ENCODE measurements around the gene INAFM1. TPM values are rescaled to one million over a fixed set of nuclear protein-coding genes. Genes with fewer than 3 reads are reported as not detected.

INAFM1 gene
- total RNA-seq, 1 experiment from 2014 or later: 13.5 TPM

GRCh38 chr19:47241919-47242577 lies 32.6 kb upstream of the INAFM1 start:
- no TSS peak for BruUV-seq (replicated peaks)
- Histone ChIP-seq H3K4me1 (replicated peaks; ENCODE audit: insufficient read depth) (peaks cover 26% of the 10 kb centered on the region), H3K79me2 (ENCODE audit: low read depth) (no peaks in the 10 kb centered on the region), H2AFZ (no peak overlapping the region), H4K20me1 (ENCODE audit: insufficient read depth) (no peaks in the 10 kb centered on the region), H3F3A (ENCODE audit: insufficient read depth, low read depth) (peaks cover 53% of the 10 kb centered on the region), H3K27ac (no peak overlapping the region), H3K9me3 (ENCODE audit: insufficient read depth, low read depth) (no peaks in the 10 kb centered on the region), H3K27me3 (ENCODE audit: insufficient read depth, low read depth) (no peaks in the 10 kb centered on the region), H3K9me2 (ENCODE audit: insufficient read depth) (no peaks in the 10 kb centered on the region), H3K4me2 (peak overlapping the region; percentile 84), H3K4me3 (0 out of 2 replicates have a peak overlapping the region, but pooled peaks have one; percentile 44), H3K36me3 (ENCODE audit: low read depth) (no peaks in the 10 kb centered on the region)
- TF ChIP-seq CTCF (conservative IDR thresholded peaks at IDR 0.05) (no peak), EZH2 (IDR thresholded peaks at IDR 0.05; ENCODE audit: low read depth) (no peak)
- intact Hi-C loops (cut with micrococcal nuclease; ENCODE audit: unreplicated experiment): loop anchor here (2.0 to 5.0 kb wide), 2 partner anchors 15 to 230 kb away; no protein-coding TSS in a partner anchor
- CTCF ChIA-PET: no interaction called here
- peak in 1 of 2 experiments; percentile 46 for DNase-seq
- POLR2A ChIA-PET (ENCODE audit: unreplicated experiment): no interaction called here

DNA sequence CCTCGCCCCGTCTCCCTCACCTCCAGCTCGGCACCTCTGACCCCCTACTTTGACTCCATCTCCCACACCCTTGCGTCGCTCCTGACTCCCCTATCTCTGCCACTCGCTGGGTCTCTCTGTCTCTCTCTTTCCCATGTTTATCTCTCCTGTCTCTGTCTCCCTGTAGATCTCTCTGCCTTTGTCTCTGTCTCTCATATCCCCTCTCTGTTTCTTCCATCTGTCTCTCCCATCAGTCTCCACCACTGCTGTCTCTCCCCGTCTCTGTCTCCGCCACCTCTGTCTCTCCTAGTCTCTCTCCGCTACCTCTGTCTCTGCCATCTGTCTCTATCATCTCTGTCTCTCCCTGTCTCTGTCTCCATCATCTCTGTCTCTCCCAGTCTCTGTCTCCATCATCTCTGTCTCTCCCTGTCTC lies 31.3 kb upstream of the INAFM1 start:
- intact Hi-C loops (cut with micrococcal nuclease; ENCODE audit: unreplicated experiment): loop anchor here (5.0 kb wide), 1 partner anchor 231 kb away; no protein-coding TSS in a partner anchor
- no peak overlapping the region for H2AFZ ChIP-seq
- CTCF ChIA-PET: interaction anchor here (1.5 kb wide), 1 partner anchor 11 kb away, joined by 5 read pairs; no protein-coding TSS in a partner anchor
- POLR2A ChIA-PET (ENCODE audit: unreplicated experiment): no interaction called here
- H3F3A ChIP-seq (ENCODE audit: insufficient read depth, low read depth): peaks cover 44% of the 10 kb centered on the region
- H3K4me1 ChIP-seq (replicated peaks; ENCODE audit: insufficient read depth): peaks cover 26% of the 10 kb centered on the region
- H3K27ac ChIP-seq: peak overlapping the region; percentile 87
- no peaks in the 10 kb centered on the region for H3K27me3 ChIP-seq (ENCODE audit: insufficient read depth, low read depth)
- H3K4me2 ChIP-seq: peak overlapping the region; percentile 90
- TF ChIP-seq EZH2 (IDR thresholded peaks at IDR 0.05; ENCODE audit: low read depth) (no peak), CTCF (conservative IDR thresholded peaks at IDR 0.05) (no peak)
- no peaks in the 10 kb centered on the region for H3K9me3 ChIP-seq (ENCODE audit: insufficient read depth, low read depth)
- DNase-seq: no peak
- no TSS peak for BruUV-seq (replicated peaks)
- no peaks in the 10 kb centered on the region for H3K9me2 ChIP-seq (ENCODE audit: insufficient read depth)
- H3K36me3 ChIP-seq (ENCODE audit: low read depth): no peaks in the 10 kb centered on the region
- H3K4me3 ChIP-seq: peak overlapping the region; percentile 71
- H4K20me1 ChIP-seq (ENCODE audit: insufficient read depth): no peaks in the 10 kb centered on the region
- no peaks in the 10 kb centered on the region for H3K79me2 ChIP-seq (ENCODE audit: low read depth)

- peak overlapping the region; percentile 71 for H3K4me3 ChIP-seq
- H3K27ac ChIP-seq: peak overlapping the region; percentile 87
- no peaks in the 10 kb centered on the region for H3K79me2 ChIP-seq (ENCODE audit: low read depth)
- peak; percentile 86 to 95 for DNase-seq
- BruUV-seq (replicated peaks): no TSS peak
- TF ChIP-seq CTCF (conservative IDR thresholded peaks at IDR 0.05) (peak; percentile 98), EZH2 (IDR thresholded peaks at IDR 0.05; ENCODE audit: low read depth) (no peak)
- no peaks in the 10 kb centered on the region for H4K20me1 ChIP-seq (ENCODE audit: insufficient read depth)
- ChIA-PET POLR2A (ENCODE audit: unreplicated experiment) (interaction anchor here (0.6 to 0.9 kb wide), 8 partner anchors 18 to 646 kb away, joined by 3 to 4 read pairs (median 4); no protein-coding TSS in a partner anchor), CTCF (interaction anchor here (0.6 to 1.6 kb wide), 22 partner anchors 9 to 231 kb away, joined by 3 to 82 read pairs (median 5); partner anchors contain the start of genes CCDC9, INAFM1 and ZC3H4)
- no peaks in the 10 kb centered on the region for H3K27me3 ChIP-seq (ENCODE audit: insufficient read depth, low read depth)
- no peaks in the 10 kb centered on the region for H3K9me3 ChIP-seq (ENCODE audit: insufficient read depth, low read depth)
- intact Hi-C loops (cut with micrococcal nuclease; ENCODE audit: unreplicated experiment): loop anchor here (1.0 to 5.0 kb wide), 3 partner anchors 34 to 232 kb away; no protein-coding TSS in a partner anchor
- no peaks in the 10 kb centered on the region for H3K9me2 ChIP-seq (ENCODE audit: insufficient read depth)
- peak overlapping the region; percentile 90 for H3K4me2 ChIP-seq
- peaks cover 38% of the 10 kb centered on the region for H3F3A ChIP-seq (ENCODE audit: insufficient read depth, low read depth)
- H3K36me3 ChIP-seq (ENCODE audit: low read depth): no peaks in the 10 kb centered on the region
- H2AFZ ChIP-seq: peak overlapping the region; percentile 73
- H3K4me1 ChIP-seq (replicated peaks; ENCODE audit: insufficient read depth): peaks cover 26% of the 10 kb centered on the region
Observed at GRCh38 chr19:47243776-47244547, 30.7 kb upstream of the INAFM1 start.
